T-helper 1 cell treated with Interleukin-12 subunit alpha and Interleukin-12 subunit beta and Interleukin-4 antibody, amounts not matched to agents 30 ng/mL and 1 ng/mL, for 36 hours (primary cell): ENCODE measurements around the gene XYLT2. TPM values are rescaled to one million over a fixed set of nuclear protein-coding genes. Genes with fewer than 3 reads are reported as not detected.
"Not testable (repeated sequence)": the region's sequence is repeated elsewhere in the genome, so short reads cannot be mapped to it uniquely, and the experiment has no call there.

Experiments used
- intact Hi-C: fragments of 100-400 bp; cut with micrococcal nuclease; formaldehyde crosslinking; loops from one replicate; pipeline ENCODE4 v1.15.1; 2024
- total RNA-seq: library from RNA; stranded (reverse); gene quantifications from 2 replicates; pipeline ENCODE4 v1.2.3, GENCODE V29; 2022

XYLT2 gene
- total RNA-seq: 31.1 TPM in 2 replicates

DNA sequence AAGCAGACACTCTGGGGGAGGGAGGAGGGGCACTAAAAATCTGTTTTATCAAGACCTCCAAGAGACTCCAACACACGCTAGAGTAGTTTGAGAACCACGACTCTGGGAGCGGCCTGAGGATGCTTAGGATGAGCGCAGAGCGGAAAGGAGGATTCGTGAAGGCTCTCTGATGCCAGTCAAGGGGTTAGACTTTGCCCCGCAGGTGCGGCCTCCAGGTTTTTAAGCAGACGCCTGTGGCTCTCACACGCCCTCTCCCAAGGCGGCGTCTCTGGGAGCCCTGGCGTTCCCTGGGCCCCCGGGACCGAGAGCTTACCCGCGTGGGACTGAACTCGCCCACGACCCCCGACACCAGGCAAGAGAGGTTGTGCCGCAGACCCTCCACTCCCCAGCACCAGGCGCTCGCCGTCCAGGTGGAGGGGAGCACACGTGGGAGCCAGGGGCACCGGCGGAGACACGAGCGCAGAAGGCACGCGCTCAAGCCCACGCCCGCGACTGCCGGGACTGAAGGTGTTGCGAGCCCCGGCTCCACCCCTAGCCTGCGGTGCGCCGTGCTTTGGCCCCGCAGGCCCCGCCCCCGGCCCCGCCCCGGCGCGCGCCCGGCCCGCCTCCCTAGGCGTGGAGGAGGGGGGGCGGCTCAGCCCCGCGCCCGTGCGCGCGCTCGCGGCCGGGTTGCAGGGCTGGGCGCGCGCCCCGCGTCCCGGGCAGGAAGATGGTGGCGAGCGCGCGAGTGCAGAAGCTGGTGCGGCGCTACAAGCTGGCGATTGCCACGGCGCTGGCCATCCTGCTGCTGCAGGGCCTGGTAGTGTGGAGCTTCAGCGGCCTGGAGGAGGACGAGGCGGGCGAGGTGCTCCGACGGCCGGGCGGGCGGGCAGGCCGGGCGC lies at the start of gene XYLT2:
Gene XYLT2, plus strand, starts transcription at position 695 of the 881 bp plus-strand sequence. Its CDS starts 15 bp downstream, at position 710.
- intact Hi-C loops: loop anchor here (1.0 to 5.0 kb wide), 7 partner anchors 27 to 193 kb away; partner anchors contain the start of genes ACSF2, LRRC59 and PPP1R9B

- intact Hi-C loops: loop anchor here (1.0 kb wide), 6 partner anchors 27 to 203 kb away; no protein-coding TSS in a partner anchor
Observed at GRCh38 chr17:50297407-50297865, 48.5 kb upstream of the XYLT2 start.

DNA sequence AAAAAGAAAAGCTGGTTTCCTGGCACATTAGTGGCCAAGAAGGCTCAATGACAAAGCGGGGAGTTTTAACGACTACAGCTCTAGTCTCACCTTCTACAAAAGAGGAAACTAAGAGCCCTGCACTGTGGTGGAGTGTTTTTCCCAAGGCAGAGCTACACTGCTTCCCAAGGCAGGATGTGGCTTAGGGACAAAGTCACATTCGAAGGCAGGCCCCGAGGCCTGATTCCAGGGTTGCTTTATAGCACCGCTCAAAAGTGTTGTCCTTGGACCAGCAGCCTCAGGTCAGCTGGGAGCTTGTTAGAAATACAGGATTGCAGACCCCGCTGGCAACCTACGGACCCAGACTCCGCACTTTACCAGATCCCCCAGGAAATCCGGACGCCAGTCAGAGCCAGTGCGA lies 47.9 kb upstream of the XYLT2 start:
- intact Hi-C loops: no loop called here

GRCh38 chr17:50299776-50300175 lies 46.1 kb upstream of the XYLT2 start:
- intact Hi-C loops: no loop called here

- intact Hi-C loops: not testable (repeated sequence)
Observed at GRCh38 chr17:50300824-50301223, 45.1 kb upstream of the XYLT2 start.

- intact Hi-C loops: no loop called here
Observed at GRCh38 chr17:50301891-50302584, 43.9 kb upstream of the XYLT2 start.

- intact Hi-C loops: no loop called here
Observed at GRCh38 chr17:50303051-50303450, 42.9 kb upstream of the XYLT2 start.

GRCh38 chr17:50303596-50303995 lies 42.3 kb upstream of the XYLT2 start:
- intact Hi-C loops: no loop called here

DNA sequence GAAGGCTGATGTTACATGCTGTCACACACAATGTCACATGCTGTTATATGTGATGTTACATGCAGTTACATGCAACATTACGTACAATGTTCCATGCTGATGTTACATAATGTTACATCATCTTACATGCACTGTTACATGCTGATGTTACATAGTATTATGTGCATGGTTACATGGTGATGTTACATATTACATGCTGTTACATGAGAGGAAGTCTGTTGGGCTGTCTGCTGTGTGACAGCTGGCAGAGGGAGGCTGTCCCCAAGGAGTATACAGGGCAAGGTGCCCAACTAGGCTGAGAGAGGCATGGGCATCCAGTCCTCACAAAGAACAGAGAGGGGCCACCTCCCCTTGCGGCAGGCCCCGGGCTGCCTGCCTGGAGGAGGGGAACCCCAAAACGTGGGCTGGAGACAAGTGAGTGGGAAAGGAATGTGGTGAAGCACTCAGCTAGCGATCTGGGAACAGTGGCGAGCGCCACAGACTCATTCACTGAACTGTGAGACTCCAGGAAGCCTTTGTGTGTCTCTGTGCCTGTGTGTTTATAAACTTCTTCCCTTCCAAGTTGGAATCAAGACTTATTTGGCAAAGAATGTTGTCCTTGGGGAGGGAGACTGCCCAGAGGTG lies 41.0 kb upstream of the XYLT2 start:
- intact Hi-C loops: no loop called here

DNA sequence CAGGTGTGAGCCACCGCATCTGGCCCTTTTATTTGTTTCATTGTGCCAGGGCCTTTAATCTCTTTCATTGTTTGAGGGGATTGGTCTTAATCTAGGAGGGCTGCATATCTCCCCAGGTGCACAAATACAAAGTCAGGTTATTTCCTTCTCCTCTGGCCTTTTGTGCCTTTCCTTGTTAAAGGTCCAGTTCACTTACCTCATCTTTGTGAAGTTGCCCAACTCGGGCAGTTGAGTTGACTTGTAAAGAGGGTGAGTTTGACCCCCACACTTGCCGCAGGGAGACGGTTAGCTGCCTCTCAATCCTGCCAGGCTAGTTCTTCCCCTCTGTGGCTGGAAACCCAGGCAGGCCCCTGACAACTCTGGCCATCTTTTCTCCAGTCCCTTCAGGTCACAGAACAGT lies 38.3 kb upstream of the XYLT2 start:
- intact Hi-C loops: no loop called here

- intact Hi-C loops: no loop called here
Observed at GRCh38 chr17:50308666-50309065, 37.3 kb upstream of the XYLT2 start.

DNA sequence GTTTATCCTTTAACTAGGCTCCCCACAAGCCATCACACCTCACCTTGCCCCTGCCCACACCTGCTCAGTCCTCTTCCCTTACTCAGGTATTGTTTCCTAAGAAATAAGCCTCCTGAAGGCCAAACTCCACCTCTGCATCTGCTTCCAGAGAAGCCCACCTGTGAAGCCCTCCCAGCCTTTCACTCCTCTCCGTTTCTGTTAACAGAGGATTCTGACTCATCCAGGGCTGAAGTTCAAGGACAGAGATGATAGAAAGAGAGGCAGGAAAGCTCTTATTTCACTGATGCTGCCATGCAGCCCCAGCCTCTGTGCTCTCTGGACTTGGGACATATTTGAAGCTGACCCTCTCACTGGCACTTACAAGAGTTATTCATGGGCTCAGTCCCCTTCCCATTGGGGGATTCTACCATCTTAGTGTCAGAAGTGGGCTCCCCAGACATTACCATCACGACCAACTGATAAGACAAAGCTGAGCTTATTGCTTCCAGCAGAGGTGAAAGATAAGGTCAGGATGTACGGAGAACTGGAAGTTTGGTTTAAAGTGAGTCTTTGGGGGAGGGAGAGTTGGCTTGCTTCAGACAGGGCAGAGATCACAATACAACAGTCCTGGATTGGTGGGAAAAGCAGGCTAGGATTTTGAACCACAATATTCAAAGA lies 35.3 kb upstream of the XYLT2 start:
- intact Hi-C loops: no loop called here

GRCh38 chr17:50311112-50311460 lies 34.8 kb upstream of the XYLT2 start:
- intact Hi-C loops: no loop called here

DNA sequence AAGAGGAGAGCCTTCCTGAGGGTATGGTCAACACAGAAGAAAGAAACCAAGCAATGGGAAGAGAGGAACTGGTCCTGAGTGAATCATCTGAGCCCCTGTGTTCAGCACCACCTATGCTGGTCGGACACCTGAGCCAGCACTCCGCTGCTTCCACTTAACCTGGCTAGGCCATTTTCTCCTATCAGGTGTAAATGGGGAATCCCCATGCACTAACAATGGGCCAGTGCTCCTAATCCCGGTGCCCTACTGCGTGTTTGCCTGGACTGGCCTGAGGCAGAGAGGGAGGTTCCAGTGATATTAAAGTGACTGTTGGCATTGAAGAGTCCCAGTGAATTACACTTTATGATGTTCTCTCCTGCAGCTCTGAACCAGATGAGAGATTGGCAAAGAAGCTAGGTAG lies 34.4 kb upstream of the XYLT2 start:
- intact Hi-C loops: no loop called here

GRCh38 chr17:50312308-50312707 lies 33.6 kb upstream of the XYLT2 start:
- intact Hi-C loops: no loop called here

DNA sequence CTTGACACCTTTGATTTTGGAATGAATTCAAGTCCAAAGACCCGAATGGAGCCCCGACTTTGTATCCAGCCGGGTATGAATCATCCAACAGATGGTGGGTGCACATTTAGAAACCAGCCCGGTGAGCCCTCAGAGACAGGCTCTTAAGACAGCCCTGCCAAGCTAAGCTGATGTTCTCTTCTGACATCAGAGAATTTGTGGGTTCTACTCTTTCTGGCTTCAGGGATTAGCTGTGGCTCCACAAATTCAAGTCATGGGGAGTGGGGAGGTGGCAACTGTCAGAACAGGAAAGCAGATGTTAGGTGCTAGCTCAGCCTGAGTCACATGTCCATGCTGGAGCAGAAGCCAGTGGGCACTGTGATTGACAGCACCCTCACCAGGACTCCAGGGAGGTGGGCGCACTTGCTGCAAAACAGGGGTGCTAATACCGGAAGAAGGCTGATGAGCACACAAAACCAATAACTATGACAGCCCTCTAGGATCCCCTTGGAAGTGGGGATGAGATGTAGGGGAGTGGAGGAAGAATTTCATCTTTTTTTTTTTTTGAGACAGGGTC lies 31.4 kb upstream of the XYLT2 start:
- intact Hi-C loops: no loop called here

DNA sequence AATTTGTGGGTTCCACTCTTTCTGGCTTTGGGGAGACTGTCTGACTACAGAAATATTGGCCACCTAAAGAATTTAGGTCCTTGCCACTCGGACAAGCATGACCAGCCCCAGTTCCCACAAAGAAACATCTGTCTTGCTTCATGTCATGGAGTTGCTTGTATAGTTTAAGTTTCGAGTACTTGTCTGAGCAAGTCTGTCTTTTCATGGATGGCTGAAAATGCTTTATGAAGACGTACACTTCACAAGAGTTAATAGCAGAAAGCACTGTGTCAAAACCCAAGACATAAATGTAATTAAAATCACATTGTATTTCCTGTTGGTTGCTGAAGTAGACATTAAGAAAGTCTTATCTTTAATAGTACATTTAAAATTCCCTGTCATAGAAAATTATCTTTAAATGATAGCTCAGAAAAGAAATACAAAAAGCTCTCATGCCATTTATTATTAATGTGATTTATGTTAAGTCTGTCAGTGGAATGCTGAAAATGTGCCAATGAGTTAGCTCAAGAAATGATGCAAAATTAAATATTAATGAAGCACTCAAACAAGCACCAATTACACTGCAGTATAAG lies 29.8 kb upstream of the XYLT2 start:
- intact Hi-C loops: no loop called here

DNA sequence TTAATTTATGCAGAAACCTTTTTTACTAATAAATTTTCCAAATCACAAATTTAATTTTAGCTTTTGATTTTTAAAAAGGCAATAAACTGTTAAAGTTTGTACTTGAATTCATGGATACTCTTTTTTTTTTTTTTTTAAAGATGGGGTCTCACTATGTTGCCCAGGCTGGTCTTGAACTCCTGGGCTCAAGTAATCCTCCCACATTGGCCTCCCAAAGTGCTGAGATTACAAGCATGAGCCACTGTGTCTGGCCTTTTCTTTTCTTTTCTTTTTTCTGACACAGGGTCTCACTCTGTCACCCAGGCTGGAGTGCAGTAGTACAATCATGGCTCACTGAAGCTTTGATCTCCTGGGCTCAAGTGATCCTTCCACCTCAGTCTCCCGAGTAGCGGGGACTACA lies 29.3 kb upstream of the XYLT2 start:
- intact Hi-C loops: not testable (repeated sequence)

DNA sequence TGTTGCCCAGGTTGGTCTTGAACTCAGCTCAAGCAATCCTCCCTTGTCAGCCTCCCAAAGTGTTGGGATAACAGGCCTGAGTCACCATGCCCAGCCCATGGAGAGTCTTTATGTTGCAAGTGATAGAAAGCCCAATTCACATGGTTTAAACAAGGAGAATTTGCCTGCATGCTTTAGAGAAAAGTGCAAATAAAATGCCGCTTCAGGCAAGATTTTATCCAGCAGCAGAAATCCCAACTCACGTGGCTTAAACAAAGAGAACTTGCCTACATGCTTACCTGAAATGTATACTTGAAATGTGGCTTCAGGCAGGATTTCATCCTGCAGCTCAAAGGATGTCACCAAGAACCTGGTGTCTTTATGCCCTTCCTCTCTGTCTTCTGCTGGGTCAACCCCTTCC lies 28.8 kb upstream of the XYLT2 start:
- intact Hi-C loops: no loop called here

- intact Hi-C loops: no loop called here
Observed at GRCh38 chr17:50318501-50319285, 27.2 kb upstream of the XYLT2 start.
